A549 (cell line): ENCODE results near the gene GABRR3. TPM values are rescaled to one million over a fixed set of nuclear protein-coding genes. Genes with fewer than 3 reads are reported as not detected.
A peak's percentile ranks its signal among the peaks of the same experiment; 100 is the strongest.
"Not testable (repeated sequence)": the region's sequence is repeated elsewhere in the genome, so short reads cannot be mapped to it uniquely, and the experiment has no call there.

Source experiments
- ATAC-seq, 2 experiments: fragments of 200-7000 bp in 1 of 2; fragments of >200 bp in 1 of 2; cut with Nextera tagmentation in 1 of 2; cut with Tn5 transposase in 1 of 2; 3 replicates each; pipeline versions ENCODE4 v1.8.0 to v1.9.1; 2018 to 2020; ENCODE audit warnings: mild to moderate bottlenecking in 1 of 2, moderate library complexity in 1 of 2
- CTCF ChIA-PET: fragments of 300-600 bp; sonication (Branson Sonifier 250); formaldehyde crosslinking; extraction: SDS; loops from one replicate; lab custom pipeline; 2021; ENCODE audit warnings: antibody characterized with exemption, inconsistent platforms; lab: Yijun Ruan, JAX
- POLR2A ChIA-PET: fragments of 350-600 bp; formaldehyde crosslinking; extraction: SDS; loops from one replicate; lab custom pipeline; 2021; ENCODE audit warnings: antibody characterized with exemption, inconsistent platforms; lab: Yijun Ruan, JAX
- DNase-seq, 2 experiments: peaks; one replicate each; pipeline versions ENCODE4 v3.0.0 to v3.0.0-alpha.2; 2011 to 2016; ENCODE audit warnings: low read depth in 1 of 2, low spot score in 1 of 2
- FAIRE-seq: peaks from 2 replicates; lab custom pipeline; 2011; peaks lifted over from hg19 to GRCh38; lab: Jason Lieb, UNC
- H3K27ac ChIP-seq, 2 experiments: fragments of >200 bp; sonication (Bioruptor Twin); formaldehyde crosslinking; 3 replicates each; pipeline ENCODE4 v1.5.1; 2016 to 2017
- H3K4me1 ChIP-seq: fragments of >200 bp; sonication (Bioruptor Twin); formaldehyde crosslinking; 3 replicates; pipeline ENCODE4 v1.6.1; 2016
- H3K4me2 ChIP-seq: fragments of >200 bp; sonication (Bioruptor Twin); formaldehyde crosslinking; 3 replicates; pipeline ENCODE4 v1.6.1; 2016
- H3K4me3 ChIP-seq: fragments of >200 bp; sonication (Bioruptor Twin); formaldehyde crosslinking; 3 replicates; pipeline ENCODE4 v1.5.1; 2016
- H3K9me3 ChIP-seq: fragments of >200 bp; sonication (Bioruptor Twin); formaldehyde crosslinking; 3 replicates; pipeline ENCODE4 v1.6.1; 2016
- BCL3 ChIP-seq: fragments of >200 bp; sonication (Bioruptor Twin); formaldehyde crosslinking; IDR thresholded peaks from 3 replicates; pipeline ENCODE4 v1.6.1; 2016
- CHD2 ChIP-seq: fragments of 150-350 bp; IDR thresholded peaks from 2 replicates; pipeline ENCODE4 v1.6.1; 2014; ENCODE audit warnings: low read length; ENCODE audit not compliant: partially characterized antibody
- EP300 ChIP-seq, 2 experiments: fragments of >200 bp; sonication (Bioruptor Twin); formaldehyde crosslinking; IDR thresholded peaks; 2 replicates in 1 of 2; 3 replicates in 1 of 2; pipeline ENCODE4 v1.6.1; 2016 to 2017
- HDAC2 ChIP-seq: fragments of 200-600 bp; sonication (generic); IDR thresholded peaks from 2 replicates; pipeline ENCODE4 v1.6.1; 2016
- HOXA7 ChIP-seq: fragments of 250-450 bp; sonication (Bioruptor Pico); IDR thresholded peaks from 2 replicates; pipeline ENCODE4 v1.5.0; 2020; ENCODE audit warnings: mild to moderate bottlenecking, moderate library complexity
- HOXB13 ChIP-seq: fragments of 250-450 bp; sonication (Bioruptor Pico); IDR thresholded peaks from 2 replicates; pipeline ENCODE4 v1.5.0; 2020; ENCODE audit warnings: low read depth, mild to moderate bottlenecking, moderate library complexity
- POLR2AphosphoS2 ChIP-seq: conservative IDR thresholded peaks from 2 replicates; pipeline ENCODE4 v1.6.1; 2012; ENCODE audit warnings: low read length, improper control_type of control experiment, inconsistent platforms
- RNF2 ChIP-seq: fragments of 200-600 bp; sonication (generic); IDR thresholded peaks from 2 replicates; pipeline ENCODE4 v1.6.1; 2016; ENCODE audit warnings: low read depth, mild to moderate bottlenecking, antibody characterized with exemption, moderate library complexity, borderline replicate concordance
- SREBF2 ChIP-seq: fragments of 450-650 bp; IDR thresholded peaks from 2 replicates; pipeline ENCODE4 v1.6.1; 2014; ENCODE audit warnings: mild to moderate bottlenecking, moderate library complexity
- ZFP36 ChIP-seq: fragments of 450-650 bp; IDR thresholded peaks from 2 replicates; pipeline ENCODE4 v1.6.1; 2014; ENCODE audit warnings: borderline replicate concordance; ENCODE audit not compliant: partially characterized antibody
- ZNF302 ChIP-seq: fragments of 250-450 bp; sonication (Bioruptor Pico); IDR thresholded peaks from 2 replicates; pipeline ENCODE4 v1.9.0; 2021; ENCODE audit warnings: inconsistent platforms, mild to moderate bottlenecking, moderate library complexity
- ZSCAN20 ChIP-seq: fragments of 250-450 bp; sonication (Bioruptor Pico); IDR thresholded peaks from 2 replicates; pipeline ENCODE4 v1.8.0; 2022; ENCODE audit warnings: mild to moderate bottlenecking, moderate library complexity
- WGBS: methylation state at CpG from one replicate; pipeline ENCODE4 v1.1.6; 2017; ENCODE audit errors: missing lambda C conversion rate; 5-methylcytosine and 5-hydroxymethylcytosine counted together
- polyA plus RNA-seq, 4 experiments: library from polyadenylated mRNA; depleted of rRNA in 3 of 4; stranded (reverse); fragments of >200 nt; fragmentation: RNase III in 1 of 4; extraction: RNeasy Plus Mini Kit Qiagen cat#74134 plus additional on column Dnase treatment in 1 of 4; gene quantifications; 2 replicates in 3 of 4; 3 replicates in 1 of 4; pipeline ENCODE4 v1.2.3, GENCODE V29; 2011 to 2017
- TF ChIP-seq, protein P1 (sequence below): fragments of >200 bp; sonication (Bioruptor Twin); formaldehyde crosslinking; IDR thresholded peaks from 3 replicates; pipeline ENCODE4 v1.5.1; 2016
- TF ChIP-seq, protein P2 (sequence below): fragments of 200-600 bp; sonication (generic); IDR thresholded peaks from 2 replicates; pipeline ENCODE4 v1.6.1; 2016; ENCODE audit warnings: antibody characterized with exemption, mild to moderate bottlenecking, moderate library complexity
- TF ChIP-seq, protein P3 (sequence below): fragments of 150-350 bp; IDR thresholded peaks from 2 replicates; pipeline ENCODE4 v1.6.1; 2014; ENCODE audit warnings: low read depth, mild to moderate bottlenecking, low read length

The GABRR3 gene
- polyA plus RNA-seq, 2 of the 4 experiments (the other 2 are of a cell fraction), result not detected

DNA sequence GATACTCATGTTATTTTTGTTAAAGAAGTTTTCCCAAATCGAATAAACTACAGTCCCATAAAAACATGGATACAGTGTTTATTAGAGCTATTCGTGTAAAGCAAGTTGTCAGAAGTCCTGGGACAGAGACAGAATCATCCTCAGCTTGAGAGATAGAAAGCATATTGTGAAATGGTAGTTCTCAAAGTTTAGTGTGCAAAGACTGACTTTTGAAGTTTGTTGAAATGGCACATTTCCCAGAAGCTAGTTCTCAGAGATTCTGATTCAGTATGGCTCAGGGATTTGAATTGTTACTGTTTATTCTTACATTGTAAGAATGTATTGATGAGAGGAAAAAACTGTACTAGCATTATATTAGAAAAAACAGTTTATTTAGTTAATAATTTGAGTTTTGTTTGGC is 22.1 kb downstream of the GABRR3 start:
- FAIRE-seq (no peak), ATAC-seq (peak; percentile 28 to 49; a peak in 3 of 6 replicates)
- POLR2A ChIA-PET, result no interaction called here

DNA sequence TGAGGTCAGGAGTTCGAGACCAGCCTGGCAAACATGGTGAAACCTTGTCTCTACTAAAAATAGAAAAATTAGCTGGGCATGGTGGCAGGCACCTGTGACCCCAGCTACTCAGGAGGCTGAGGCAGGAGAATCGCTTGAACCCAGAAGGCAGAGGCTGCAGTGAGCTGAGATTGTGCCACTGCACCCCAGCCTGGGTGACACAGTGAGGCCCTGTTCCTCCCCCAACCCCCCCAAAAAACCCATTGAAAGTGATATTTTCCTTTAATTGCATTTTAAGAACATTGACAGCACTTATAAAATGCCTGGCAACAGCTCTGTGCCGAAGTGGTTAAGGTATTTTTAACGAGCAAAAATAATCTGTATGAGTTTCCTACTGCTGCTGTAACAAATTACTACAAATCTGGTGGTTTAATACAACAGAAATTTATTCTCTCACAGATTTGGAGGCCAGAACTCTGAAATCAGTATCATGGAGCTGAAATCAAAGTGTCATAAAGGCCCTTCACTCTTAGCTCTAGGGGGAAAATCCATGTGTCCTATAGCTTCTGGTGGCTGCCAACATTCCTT is 24.1 kb downstream of the GABRR3 start:
- ATAC-seq, DNase-seq, H3K4me2 ChIP-seq, POLR2A ChIA-PET, FAIRE-seq, H3K4me3 ChIP-seq, H3K9me3 ChIP-seq, H3K27ac ChIP-seq: not testable (repeated sequence)
- WGBS, result 76% methylated on average over 4 of the region's 4 CpGs
- CTCF ChIA-PET, result interaction anchor here (0.6 to 8.7 kb wide), 4 partner anchors 12 to 1735 kb away, joined by 3 to 101 read pairs (median 3); no protein-coding TSS in a partner anchor
- peaks cover 25% of the 10 kb centered on the region for H3K4me1 ChIP-seq

More for the DNA sequence above, 22.1 kb downstream of the GABRR3 start:
- CTCF ChIA-PET, result interaction anchor here (0.6 to 8.7 kb wide), 2 partner anchors 10 to 1294 kb away, joined by 3 to 101 read pairs; no protein-coding TSS in a partner anchor
- TF ChIP-seq ZSCAN20 (no peak), ZNF302 (CRISPR knock-in tag) (no peak), ZFP36 (no peak), HOXA7 (CRISPR knock-in tag) (no peak), POLR2AphosphoS2 (no peak), HOXB13 (CRISPR knock-in tag) (no peak), RNF2 (no peak), SREBF2 (no peak), HDAC2 (no peak), CHD2 (no peak), BCL3 (no peak), EP300 (IDR thresholded peaks at IDR 0.05) (no peak)
- TF ChIP-seq, protein P1, sequence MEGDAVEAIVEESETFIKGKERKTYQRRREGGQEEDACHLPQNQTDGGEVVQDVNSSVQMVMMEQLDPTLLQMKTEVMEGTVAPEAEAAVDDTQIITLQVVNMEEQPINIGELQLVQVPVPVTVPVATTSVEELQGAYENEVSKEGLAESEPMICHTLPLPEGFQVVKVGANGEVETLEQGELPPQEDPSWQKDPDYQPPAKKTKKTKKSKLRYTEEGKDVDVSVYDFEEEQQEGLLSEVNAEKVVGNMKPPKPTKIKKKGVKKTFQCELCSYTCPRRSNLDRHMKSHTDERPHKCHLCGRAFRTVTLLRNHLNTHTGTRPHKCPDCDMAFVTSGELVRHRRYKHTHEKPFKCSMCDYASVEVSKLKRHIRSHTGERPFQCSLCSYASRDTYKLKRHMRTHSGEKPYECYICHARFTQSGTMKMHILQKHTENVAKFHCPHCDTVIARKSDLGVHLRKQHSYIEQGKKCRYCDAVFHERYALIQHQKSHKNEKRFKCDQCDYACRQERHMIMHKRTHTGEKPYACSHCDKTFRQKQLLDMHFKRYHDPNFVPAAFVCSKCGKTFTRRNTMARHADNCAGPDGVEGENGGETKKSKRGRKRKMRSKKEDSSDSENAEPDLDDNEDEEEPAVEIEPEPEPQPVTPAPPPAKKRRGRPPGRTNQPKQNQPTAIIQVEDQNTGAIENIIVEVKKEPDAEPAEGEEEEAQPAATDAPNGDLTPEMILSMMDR, result no peak
- TF ChIP-seq, protein P2, sequence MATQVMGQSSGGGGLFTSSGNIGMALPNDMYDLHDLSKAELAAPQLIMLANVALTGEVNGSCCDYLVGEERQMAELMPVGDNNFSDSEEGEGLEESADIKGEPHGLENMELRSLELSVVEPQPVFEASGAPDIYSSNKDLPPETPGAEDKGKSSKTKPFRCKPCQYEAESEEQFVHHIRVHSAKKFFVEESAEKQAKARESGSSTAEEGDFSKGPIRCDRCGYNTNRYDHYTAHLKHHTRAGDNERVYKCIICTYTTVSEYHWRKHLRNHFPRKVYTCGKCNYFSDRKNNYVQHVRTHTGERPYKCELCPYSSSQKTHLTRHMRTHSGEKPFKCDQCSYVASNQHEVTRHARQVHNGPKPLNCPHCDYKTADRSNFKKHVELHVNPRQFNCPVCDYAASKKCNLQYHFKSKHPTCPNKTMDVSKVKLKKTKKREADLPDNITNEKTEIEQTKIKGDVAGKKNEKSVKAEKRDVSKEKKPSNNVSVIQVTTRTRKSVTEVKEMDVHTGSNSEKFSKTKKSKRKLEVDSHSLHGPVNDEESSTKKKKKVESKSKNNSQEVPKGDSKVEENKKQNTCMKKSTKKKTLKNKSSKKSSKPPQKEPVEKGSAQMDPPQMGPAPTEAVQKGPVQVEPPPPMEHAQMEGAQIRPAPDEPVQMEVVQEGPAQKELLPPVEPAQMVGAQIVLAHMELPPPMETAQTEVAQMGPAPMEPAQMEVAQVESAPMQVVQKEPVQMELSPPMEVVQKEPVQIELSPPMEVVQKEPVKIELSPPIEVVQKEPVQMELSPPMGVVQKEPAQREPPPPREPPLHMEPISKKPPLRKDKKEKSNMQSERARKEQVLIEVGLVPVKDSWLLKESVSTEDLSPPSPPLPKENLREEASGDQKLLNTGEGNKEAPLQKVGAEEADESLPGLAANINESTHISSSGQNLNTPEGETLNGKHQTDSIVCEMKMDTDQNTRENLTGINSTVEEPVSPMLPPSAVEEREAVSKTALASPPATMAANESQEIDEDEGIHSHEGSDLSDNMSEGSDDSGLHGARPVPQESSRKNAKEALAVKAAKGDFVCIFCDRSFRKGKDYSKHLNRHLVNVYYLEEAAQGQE, result no peak
- TF ChIP-seq, protein P3, sequence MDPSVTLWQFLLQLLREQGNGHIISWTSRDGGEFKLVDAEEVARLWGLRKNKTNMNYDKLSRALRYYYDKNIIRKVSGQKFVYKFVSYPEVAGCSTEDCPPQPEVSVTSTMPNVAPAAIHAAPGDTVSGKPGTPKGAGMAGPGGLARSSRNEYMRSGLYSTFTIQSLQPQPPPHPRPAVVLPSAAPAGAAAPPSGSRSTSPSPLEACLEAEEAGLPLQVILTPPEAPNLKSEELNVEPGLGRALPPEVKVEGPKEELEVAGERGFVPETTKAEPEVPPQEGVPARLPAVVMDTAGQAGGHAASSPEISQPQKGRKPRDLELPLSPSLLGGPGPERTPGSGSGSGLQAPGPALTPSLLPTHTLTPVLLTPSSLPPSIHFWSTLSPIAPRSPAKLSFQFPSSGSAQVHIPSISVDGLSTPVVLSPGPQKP, result no peak
- TF ChIP-seq, all 56 proteins: peak for 0
- DNase-seq, result peak in 1 of 2 experiments; percentile 53
- Histone ChIP-seq H3K27ac (0 out of 6 replicates have a peak overlapping the region, but pooled peaks of 1 of the 2 experiments have one; percentile 6), H3K4me2 (peak overlapping the region; percentile 75), H3K9me3 (no peaks in the 10 kb centered on the region; the same call in 2 of the 3 replicates), H3K4me3 (no peak overlapping the region), H3K4me1 (peaks cover 25% of the 10 kb centered on the region)
- 4% methylated on average over 2 of the region's 2 CpGs for WGBS
